IPS DF 6.9 (cell line): ENCODE results near the gene CCDC12.

ENCODE experiments used
- DNase-seq: peaks from one replicate; pipeline ENCODE4 v3.0.0-alpha.2; 2013; ENCODE audit warnings: low read depth, low spot score
- H3K27ac ChIP-seq: one replicate; pipeline ENCODE4 v1.5.1; 2013; ENCODE audit warnings: low read length, control low read depth
- H3K27me3 ChIP-seq: 2 replicates; pipeline ENCODE4 v1.6.1; 2013; ENCODE audit warnings: mild to moderate bottlenecking, low read length; ENCODE audit not compliant: control insufficient read depth, insufficient read depth
- H3K36me3 ChIP-seq: 2 replicates; pipeline ENCODE4 v1.6.1; 2013; ENCODE audit warnings: low read length; ENCODE audit not compliant: control insufficient read depth, insufficient read depth
- H3K4me1 ChIP-seq: 2 replicates; pipeline ENCODE4 v1.6.1; 2013; ENCODE audit warnings: low read length; ENCODE audit not compliant: control insufficient read depth, insufficient read depth
- H3K4me3 ChIP-seq: 2 replicates; pipeline ENCODE4 v1.5.1; 2013; ENCODE audit warnings: mild to moderate bottlenecking, low read length
- H3K9me3 ChIP-seq: 2 replicates; pipeline ENCODE4 v1.6.1; 2013; ENCODE audit warnings: low read length, inconsistent platforms; ENCODE audit not compliant: control insufficient read depth, insufficient read depth
- WGBS: extraction: QIAGEN DNeasy Blood & Tissue Kit; methylation state at CpG from one replicate; pipeline ENCODE4 v1.1.7; 2013; ENCODE audit warnings: mixed read lengths, missing lambda C conversion rate; ENCODE audit not compliant: insufficient read length, insufficient coverage; 5-methylcytosine and 5-hydroxymethylcytosine counted together

The CCDC12 gene

GRCh38 chr3:46946416-46946815, 30.1 kb downstream of the CCDC12 start:
- Histone ChIP-seq H3K4me3 (no peak overlapping the region), H3K27ac (no peak overlapping the region), H3K4me1 (peaks cover 8% of the 10 kb centered on the region)

GRCh38 chr3:46944191-46944590, 32.4 kb downstream of the CCDC12 start:
- Histone ChIP-seq H3K4me1 (peaks cover 5% of the 10 kb centered on the region), H3K36me3 (no peaks in the 10 kb centered on the region), H3K4me3 (no peak overlapping the region), H3K27ac (no peak overlapping the region), H3K9me3 (no peaks in the 10 kb centered on the region), H3K27me3 (no peaks in the 10 kb centered on the region)
- no CpG with 5 or more reads among the region's 8 CpGs for WGBS
- no peak for DNase-seq

More at GRCh38 chr3:46946416-46946815, 30.1 kb downstream of the CCDC12 start:
- no CpG with 5 or more reads among the region's 6 CpGs for WGBS
- H3K36me3 ChIP-seq = no peaks in the 10 kb centered on the region
- H3K9me3 ChIP-seq = no peaks in the 10 kb centered on the region
- no peaks in the 10 kb centered on the region for H3K27me3 ChIP-seq
- no peak for DNase-seq

GRCh38 chr3:46943237-46944187, 33.0 kb downstream of the CCDC12 start:
- H3K4me3 ChIP-seq = no peak overlapping the region
- WGBS = no CpG with 5 or more reads among the region's 12 CpGs
- H3K27ac ChIP-seq = no peak overlapping the region
- DNase-seq = no peak
- H3K9me3 ChIP-seq = no peaks in the 10 kb centered on the region
- H3K27me3 ChIP-seq = no peaks in the 10 kb centered on the region
- H3K36me3 ChIP-seq = no peaks in the 10 kb centered on the region
- peaks cover 4% of the 10 kb centered on the region for H3K4me1 ChIP-seq

- WGBS = no CpG with 5 or more reads among the region's 12 CpGs
- H3K9me3 ChIP-seq = no peaks in the 10 kb centered on the region
- DNase-seq = no peak
- no peaks in the 10 kb centered on the region for H3K36me3 ChIP-seq
- H3K4me3 ChIP-seq = no peak overlapping the region
- peaks cover 4% of the 10 kb centered on the region for H3K4me1 ChIP-seq
- H3K27me3 ChIP-seq = no peaks in the 10 kb centered on the region
- no peak overlapping the region for H3K27ac ChIP-seq
Measured at GRCh38 chr3:46942481-46943236, 33.9 kb downstream of the CCDC12 start.

- Histone ChIP-seq H3K27me3 (no peaks in the 10 kb centered on the region), H3K4me3 (no peak overlapping the region), H3K27ac (no peak overlapping the region), H3K36me3 (no peaks in the 10 kb centered on the region), H3K4me1 (peaks cover 4% of the 10 kb centered on the region), H3K9me3 (no peaks in the 10 kb centered on the region)
- DNase-seq = no peak
- WGBS = no CpG with 5 or more reads among the region's 7 CpGs
Measured at GRCh38 chr3:46942076-46942475, 34.5 kb downstream of the CCDC12 start.

GRCh38 chr3:46939578-46940445, 36.7 kb downstream of the CCDC12 start:
- Histone ChIP-seq H3K27ac (no peak overlapping the region), H3K27me3 (no peaks in the 10 kb centered on the region), H3K4me3 (no peak overlapping the region), H3K36me3 (no peaks in the 10 kb centered on the region; the same call in 1 of the 2 replicates), H3K9me3 (no peaks in the 10 kb centered on the region), H3K4me1 (peaks cover 8% of the 10 kb centered on the region)
- no CpG with 5 or more reads among the region's 12 CpGs for WGBS
- DNase-seq = no peak

GRCh38 chr3:46938118-46938517, 38.4 kb downstream of the CCDC12 start:
- no peaks in the 10 kb centered on the region for H3K9me3 ChIP-seq
- H3K27ac ChIP-seq = no peak overlapping the region
- no peak for DNase-seq
- no peaks in the 10 kb centered on the region; the same call in 1 of the 2 replicates for H3K36me3 ChIP-seq
- H3K4me3 ChIP-seq = no peak overlapping the region
- WGBS = no CpG with 5 or more reads among the region's 2 CpGs
- peaks cover 6% of the 10 kb centered on the region; the same call in 1 of the 2 replicates for H3K4me1 ChIP-seq
- H3K27me3 ChIP-seq = no peaks in the 10 kb centered on the region

GRCh38 chr3:46936733-46937250, 39.8 kb downstream of the CCDC12 start:
- Histone ChIP-seq H3K27ac (no peak overlapping the region), H3K27me3 (no peaks in the 10 kb centered on the region), H3K36me3 (no peaks in the 10 kb centered on the region; the same call in 1 of the 2 replicates), H3K4me3 (no peak overlapping the region), H3K9me3 (no peaks in the 10 kb centered on the region), H3K4me1 (peaks cover 4% of the 10 kb centered on the region; the same call in 1 of the 2 replicates)
- no CpG with 5 or more reads among the region's 5 CpGs for WGBS
- DNase-seq = no peak

- Histone ChIP-seq H3K36me3 (no peaks in the 10 kb centered on the region; the same call in 1 of the 2 replicates), H3K27me3 (no peaks in the 10 kb centered on the region), H3K4me3 (no peak overlapping the region), H3K9me3 (no peaks in the 10 kb centered on the region), H3K27ac (no peak overlapping the region), H3K4me1 (peaks cover 4% of the 10 kb centered on the region)
- no CpG with 5 or more reads among the region's 7 CpGs for WGBS
- no peak for DNase-seq
Measured at GRCh38 chr3:46935989-46936558, 40.5 kb downstream of the CCDC12 start.
